NCI-H2196 (cell line): ENCODE measurements around the gene CNTNAP2.
"Not testable (repeated sequence)": the region's sequence is repeated elsewhere in the genome, so short reads cannot be mapped to it uniquely, and the experiment has no call there.

Experiments used
- DNase-seq: peaks from one replicate; lab custom pipeline; 2025; ENCODE audit not compliant: unreplicated experiment; lab: John Stamatoyannopoulos, UW

The CNTNAP2 gene

DNA sequence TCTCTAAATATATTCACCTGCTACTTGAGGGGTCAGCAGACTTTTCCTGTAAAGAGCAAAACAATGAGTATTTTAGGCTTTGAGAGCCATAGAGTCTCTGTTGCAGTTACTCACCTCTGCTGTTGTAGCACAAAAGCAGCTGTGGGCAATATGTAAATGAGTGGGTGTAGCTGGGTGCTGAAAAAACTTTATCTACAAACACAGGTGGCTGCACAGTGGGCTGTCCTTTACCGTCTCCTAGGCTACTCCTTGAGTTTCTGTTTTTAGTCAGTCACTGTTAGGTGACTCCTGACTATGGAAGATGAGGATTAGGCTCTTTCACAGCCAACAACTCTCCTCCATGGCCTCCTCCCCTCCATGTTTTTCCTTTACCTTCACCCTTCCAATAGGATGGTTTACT lies 2187.9 kb downstream of the CNTNAP2 start:
- no peak for DNase-seq

DNA sequence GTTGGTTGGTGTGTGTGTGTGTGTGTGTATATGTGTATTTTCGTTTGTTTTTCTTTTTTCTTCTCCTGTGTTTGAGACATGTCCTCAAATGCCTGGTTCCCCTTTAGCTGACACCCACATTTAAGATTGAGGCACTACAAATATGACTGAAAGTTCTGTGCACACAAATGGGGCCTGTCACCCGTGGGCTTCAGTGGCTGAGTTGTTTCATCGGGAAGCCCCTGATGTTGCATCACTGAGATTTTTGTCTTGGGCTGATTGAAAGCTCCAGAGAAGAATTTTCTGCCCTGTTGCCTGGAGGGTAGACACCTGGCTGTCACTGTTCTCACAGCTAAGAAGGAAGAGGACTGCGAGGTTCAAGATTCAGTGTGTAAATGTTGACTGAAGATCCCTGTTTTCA lies 2190.2 kb downstream of the CNTNAP2 start:
- DNase-seq = no peak

DNA sequence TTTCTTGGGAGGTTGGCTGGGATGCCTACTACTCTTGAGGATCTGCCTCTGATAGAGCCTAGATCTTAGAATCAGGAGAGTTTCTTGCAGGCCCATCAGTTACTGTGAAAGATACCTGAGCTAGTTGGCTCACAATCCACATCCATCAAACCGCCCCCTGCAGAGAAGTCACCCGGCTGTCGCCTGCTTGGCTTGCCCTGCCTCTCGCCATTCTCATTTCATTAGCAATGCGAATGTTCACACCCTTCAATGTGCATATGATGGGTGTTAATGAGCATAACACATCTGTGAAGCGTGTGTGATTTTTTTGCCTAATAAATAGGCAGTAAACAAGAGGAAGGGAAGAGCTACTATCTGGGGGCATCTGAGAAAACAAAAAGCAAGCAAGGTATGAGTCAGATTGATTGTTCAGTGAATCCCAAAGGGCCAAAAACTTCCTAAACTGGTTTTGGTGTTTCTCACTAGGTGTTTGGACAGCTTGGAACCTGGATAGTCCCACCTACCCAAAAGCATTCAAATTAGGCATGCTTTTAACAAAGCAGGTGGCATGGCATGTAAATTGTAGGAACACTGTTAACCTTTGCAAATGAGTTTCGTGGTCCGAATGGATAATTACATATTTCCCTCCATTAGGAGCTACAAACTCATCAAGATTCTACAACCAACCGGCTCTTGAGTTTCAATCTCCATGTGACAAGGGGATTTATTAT lies 2201.7 kb downstream of the CNTNAP2 start:
- no peak for DNase-seq

DNA sequence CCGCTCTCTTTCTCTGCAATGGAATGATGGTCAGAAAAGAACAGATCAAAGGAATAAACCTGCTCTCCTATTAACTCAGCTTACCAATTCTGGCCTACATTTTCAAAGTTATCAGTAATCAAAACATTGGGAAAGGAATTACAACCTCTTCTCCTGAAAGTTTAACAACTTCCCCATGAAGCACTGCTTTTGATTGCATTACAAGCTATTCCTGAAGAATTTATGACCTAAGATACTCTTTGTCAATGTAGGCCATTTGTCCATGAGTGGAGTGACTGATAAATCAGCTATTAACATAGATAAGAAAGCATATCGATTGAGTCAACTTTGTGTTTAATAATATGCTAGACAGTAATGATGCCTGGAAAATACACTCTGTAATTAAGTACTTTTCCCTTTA lies 2202.2 kb downstream of the CNTNAP2 start:
- DNase-seq = no peak

DNA sequence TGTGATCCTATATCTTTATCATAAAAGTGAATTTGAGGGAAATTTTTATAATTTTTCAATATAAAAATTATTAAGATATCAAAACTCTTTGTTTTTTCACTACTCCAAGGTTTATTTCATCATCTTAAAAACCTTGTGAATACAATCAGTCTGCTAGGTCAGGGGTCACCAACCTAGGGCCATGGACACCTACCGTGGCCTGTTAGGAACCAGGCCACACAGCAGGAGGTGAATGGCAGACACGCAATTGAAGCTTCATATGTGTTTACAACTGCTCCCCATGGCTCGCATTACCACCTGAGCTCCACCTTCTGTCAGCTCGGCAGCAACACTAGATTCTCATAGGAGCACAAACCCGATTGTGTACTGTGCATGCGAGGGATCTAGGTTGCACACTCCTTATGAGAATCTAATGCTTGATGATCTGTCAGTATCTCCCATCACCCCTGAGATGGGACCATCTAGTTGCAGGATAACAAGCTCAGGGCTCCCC lies 2202.8 kb downstream of the CNTNAP2 start:
- DNase-seq = no peak

DNA sequence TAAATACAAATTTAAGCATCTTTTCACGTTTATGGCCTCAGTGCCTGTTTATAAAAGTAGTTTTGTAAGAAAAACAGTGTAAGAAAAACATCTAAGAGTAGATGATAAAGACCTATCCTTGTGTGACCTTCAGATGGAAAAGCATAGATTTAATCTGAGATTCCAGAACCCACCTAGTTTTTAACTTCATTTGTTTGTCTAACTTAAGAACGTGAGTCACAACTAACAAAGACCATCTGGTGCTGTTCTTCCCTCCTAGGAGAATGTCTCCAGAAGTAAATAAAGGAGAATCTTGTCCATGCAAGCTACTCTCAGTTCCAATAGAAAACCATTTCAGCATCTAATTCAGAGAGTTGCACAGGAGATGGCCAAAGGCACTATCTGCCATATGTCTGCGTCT lies 2208.6 kb downstream of the CNTNAP2 start:
- no peak for DNase-seq

DNA sequence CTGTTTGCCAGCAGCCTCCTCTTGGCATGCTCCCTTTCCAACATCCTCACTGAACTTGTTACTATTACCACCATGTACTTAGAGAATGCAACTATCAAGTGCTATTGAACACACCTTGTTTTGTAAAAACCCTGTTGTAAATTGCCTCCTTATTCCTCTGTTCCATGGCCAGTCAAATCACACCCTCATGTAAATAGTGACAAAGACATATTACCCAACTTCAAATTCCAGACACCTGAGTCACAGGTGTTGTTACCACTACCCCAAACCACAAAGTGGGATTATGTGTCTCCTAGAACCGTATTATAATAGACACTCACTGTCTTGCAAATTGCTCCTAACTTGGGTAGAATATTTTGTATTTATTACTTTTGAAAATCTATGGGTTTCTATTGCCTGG lies 2210.8 kb downstream of the CNTNAP2 start:
- no peak for DNase-seq

DNA sequence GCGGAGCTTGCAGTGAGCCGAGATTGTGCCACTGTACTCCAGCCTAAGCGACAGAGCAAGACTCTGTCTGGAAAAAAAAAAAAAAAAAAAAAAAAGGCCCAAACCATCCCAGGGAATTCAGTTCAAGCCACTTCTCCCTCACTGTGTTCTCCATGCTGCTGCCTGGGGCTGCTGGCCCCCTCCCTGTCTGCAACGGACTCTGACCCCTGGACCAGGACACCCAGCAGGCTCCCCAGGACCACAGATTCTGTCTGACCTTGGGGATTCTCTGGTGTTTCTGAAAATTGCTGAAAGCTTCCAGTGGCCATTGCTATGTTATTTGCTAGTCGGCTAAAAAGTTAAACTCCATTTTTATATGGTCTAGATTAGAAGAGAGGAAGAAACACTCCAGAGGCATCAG lies 2212.3 kb downstream of the CNTNAP2 start:
- DNase-seq = no peak

DNA sequence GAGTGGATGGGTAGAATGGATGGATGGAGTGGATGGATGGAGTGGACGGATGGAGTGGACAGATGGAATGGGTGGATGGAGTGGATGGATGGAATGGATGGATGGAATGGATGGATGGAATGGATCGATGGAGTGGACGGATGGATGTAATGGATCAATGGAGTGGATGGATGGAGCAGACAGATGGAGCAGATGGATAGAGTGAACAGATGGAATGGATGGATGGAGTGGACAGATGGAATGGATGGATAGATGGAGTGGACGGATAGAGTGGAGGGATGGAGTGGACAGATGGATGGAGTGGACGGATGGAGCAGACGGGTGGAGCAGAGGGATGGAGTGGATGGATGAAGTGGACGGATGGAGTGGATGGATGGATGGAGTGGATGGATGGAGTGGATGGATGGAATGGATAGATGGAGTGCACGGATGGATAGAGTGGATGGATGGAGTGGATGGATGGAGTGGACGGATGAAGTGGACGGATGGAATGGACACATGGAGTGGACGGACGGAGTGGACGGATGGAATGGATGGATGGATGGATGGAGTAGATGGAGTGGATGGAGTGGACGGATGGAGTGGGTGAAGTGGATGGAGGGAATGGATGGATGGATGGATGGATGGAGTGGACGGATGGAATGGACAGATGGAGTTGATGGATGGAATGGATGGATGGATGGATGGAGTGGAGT lies 2213.7 kb downstream of the CNTNAP2 start:
- no peak for DNase-seq

DNA sequence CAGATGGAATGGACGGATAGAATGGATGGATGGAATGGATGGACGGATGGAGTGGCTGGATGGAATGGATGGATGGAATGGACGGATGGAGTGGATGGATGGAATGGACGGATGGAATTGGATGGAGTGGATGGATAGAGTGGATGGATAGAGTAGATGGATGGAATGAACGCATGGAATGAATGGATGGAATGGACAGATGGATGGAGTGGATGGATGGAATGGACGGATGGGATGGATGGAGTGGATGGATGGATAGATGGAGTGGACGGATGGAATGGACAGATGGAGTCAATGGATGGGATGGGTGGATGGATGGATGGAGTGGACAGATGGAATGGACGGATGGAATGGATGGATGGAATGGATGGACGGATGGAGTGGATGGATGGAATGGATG lies 2214.2 kb downstream of the CNTNAP2 start:
- no peak for DNase-seq

DNA sequence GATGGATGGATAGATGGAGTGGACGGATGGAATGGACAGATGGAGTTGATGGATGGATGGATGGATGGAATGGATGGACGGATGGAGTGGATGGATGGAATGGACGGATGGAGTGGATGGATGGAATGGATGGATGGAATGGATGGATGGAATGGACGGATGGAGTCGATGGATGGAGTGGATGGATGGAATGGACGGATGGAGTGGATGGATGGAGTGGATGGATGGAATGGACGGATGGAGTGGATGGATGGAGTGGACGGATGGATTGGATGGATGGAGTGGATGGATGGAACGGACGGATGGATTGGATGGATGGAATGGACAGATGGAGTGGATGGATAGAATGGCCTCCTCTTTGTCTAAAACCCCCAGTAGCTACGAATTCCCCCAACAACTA lies 2214.9 kb downstream of the CNTNAP2 start:
- DNase-seq = not testable (repeated sequence)

DNA sequence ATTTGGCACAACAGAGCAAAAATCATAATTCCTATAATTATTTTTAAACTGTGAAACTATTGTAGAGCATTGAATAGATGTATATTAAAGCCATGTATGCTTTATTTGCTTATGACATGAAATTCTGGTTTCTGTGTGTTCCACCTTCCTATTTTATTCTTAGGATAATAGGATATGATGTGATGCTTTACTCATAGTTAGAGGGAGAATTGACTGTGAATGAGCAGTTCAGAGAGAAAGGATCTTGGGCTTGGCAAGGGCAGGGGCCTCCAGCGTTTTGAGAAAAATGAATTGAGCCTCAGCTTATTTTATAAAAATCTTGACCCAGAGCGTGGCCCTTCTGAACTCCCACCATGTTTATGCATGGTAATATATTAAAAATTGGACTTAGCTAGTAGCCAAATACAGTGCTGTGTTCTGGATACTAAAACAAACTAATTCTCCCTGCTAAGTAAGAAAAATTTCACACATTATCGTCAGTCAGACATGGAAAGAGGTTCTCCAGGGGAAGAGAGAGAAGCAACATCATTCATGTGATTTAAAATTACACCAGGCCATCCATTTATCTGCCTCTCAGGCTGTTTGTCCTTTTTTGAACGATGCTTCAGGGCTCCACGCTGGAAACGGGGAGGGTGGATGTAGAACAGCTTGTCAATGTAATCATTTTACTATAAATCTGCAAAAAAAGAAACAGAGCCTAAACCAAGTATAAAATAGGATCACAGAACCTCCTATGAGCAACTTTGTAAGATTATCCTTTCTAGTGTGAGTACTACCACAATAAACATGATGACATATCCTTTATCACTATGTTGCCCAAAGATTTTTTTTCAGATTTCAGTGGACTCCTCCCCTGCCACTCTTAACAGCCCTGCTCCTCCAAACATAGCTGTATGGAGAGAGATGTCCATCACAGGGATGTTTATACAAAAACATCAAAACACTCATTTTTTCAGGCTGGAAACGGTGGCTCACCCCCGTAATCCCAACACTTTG lies 2215.9 kb downstream of the CNTNAP2 start:
- no peak for DNase-seq

DNA sequence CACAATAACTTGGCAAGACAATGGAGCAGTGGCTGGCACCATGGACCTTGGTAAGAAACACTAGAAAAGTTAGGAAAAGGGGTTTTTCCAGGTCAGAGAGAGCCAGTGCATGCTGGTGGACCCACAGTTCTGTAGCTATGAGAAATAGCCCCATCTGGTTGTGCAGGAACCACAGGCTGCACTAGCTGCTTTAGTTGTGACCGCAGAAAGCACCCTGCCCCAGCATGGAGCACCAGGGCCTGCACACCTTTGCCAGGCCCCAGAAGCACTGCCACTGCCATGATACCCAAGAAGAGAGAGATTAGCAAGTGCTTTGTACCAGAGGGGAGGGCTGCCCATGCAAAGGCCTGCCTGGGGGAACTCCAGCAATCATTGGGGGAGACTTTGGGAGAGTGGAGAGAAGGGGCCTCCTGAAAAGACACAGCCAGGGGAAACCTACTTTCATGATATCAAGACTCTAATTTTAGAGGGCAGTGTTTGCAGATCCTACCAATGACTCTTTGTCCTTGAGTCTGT lies 2217.9 kb downstream of the CNTNAP2 start:
- DNase-seq = no peak

DNA sequence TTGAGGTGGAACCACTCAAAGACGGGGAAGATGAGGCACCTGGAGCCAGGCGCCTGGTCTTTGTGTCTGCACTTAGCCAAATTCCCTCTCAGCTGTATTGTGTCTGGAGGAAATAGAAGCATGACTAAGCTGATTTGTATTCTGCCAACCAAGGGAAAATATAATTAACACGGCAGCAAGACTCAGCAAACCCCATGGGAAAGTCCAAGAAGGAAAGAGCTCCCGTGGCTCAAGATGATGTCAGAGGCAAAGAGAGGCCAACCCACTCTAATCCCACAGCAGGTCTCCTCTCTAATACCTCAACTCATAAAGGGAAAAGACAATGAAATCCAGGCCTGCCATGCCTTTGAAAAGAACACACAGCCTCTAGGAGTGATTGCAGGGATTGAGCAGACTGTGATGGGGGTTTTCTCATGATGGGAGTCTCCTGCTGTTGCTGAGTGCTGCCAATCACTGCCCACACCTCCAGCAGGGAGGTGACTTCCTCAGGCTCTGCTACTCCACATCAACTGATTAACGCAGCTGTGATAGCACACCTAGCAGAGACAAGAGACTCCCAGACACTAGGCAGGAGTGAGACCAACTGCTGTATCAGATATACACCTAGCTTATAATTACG lies 2218.5 kb downstream of the CNTNAP2 start:
- no peak for DNase-seq

DNA sequence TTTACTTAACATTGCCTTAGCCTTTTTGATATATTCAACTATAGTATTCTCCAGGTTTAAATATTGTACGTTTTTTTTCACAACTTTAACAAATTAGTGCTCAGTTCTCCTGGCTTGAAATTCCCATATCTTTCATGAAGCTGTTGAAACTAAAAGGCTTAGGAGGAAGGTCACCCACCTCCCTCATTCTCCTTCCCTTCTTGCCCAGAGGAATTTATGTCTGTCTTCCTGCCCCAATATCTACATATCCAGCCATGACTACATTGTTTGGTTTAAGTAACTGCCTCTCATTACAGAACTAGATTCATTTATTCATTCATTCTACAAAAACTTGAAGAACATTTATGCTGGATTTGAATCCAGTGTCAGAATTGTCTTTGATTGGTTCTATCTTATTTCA lies 2219.2 kb downstream of the CNTNAP2 start:
- DNase-seq = no peak

DNA sequence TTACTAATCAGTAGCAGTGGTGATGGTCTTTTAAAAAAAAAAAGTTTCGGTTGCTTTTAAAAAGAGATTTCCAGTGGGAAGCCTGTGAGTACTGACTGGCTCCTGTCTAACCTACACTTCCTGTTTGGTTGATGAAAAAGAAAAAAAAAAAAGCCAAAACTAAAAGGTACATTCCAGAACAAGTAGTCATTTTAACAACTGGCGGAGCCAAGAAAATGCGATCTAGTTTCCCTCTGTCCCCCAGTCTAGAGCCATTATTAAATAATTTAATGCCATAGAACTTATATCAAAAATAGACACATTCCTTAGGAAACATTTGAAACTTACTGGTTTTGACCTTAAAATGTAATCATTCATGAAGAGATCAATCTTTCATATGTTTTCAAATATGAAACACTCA lies 2219.8 kb downstream of the CNTNAP2 start:
- no peak for DNase-seq

DNA sequence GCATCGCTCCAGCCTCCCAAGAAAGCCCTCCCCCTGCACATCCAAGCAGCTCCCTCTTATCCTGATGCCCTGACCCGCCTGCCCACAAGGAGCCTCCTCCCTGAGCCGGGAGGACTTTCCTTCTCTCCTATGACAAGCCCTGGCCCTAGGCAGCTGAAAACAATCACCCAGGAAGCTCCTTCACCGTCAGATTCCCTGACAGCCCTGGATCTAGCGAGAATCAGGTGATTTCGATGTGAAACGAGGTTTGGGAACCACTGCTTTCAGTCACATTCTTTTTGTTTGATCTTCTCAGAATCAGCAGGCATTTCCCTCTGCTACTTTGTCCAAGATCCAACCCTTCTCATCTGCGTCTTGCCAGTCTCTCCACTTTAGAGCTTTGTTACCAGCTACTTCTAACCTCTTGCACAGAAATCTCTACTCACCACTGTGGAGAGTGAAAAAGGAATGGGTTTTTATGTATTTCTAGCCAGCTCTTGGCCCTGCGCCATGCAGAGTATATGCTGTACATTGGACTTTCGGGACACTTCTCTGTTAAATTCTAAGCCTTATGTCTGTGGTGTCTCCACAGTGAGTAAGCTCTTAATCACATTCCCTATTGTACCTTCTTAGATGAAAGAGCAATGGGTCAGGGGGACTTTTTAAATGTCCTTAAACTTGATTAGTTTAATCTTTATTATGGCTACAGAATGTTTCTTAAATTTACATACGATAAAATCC lies 2220.8 kb downstream of the CNTNAP2 start:
- no peak for DNase-seq

DNA sequence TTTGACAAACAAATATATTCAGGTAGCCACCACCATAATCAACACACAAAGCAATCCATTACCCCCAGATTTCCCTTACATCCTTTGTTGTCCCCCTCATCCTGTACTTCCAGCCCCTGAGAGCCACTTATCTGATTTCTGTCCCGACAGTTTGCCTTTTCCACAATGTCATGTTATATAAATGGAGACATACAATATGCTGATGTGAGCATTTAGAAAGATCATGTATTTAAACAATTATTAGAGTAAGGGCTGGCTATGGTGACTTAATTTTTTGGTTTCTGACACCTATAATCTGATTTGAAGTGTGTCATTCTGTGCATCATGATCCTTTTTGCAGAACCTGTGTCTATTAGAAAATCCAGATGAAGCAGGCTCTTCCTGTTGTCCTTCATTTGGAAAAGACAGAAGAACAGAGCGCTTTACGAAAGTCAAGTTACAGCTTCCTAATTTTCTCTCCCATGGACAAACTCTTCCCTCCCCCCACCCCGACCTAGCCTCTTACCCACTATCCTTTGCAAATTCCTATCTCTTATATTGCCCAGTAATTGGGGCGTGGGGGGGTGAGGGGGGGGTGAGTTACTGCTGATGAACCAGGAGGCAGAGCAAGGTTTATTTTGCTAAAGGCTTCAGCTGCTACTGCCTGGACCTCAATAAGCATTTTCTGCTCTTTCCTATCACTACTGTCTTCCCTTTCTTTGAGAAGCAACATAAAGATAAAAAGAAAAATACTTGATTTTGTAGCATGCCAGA lies 2221.6 kb downstream of the CNTNAP2 start:
- no peak for DNase-seq
